Fibroblast of lung (primary cell): ENCODE results near the gene TMEM98.

Experiments used
- CTCF ChIP-seq, 2 donors: IDR thresholded peaks in 1 of 2; conservative IDR thresholded peaks in 1 of 2; 1 replicate in 1 of 2; 2 replicates in 1 of 2; pipeline ENCODE4 v1.5.1; 2011 to 2012; ENCODE audit warnings: low read length in 2 of 2, control low read depth in 1 of 2, inconsistent platforms in 1 of 2, low read depth in 1 of 2, mild to moderate bottlenecking in 1 of 2
- EZH2 ChIP-seq: IDR thresholded peaks from 2 replicates; pipeline ENCODE4 v1.5.1; 2012; ENCODE audit warnings: low read length, control low read depth, mild to moderate bottlenecking; ENCODE audit errors: missing control alignments

GRCh38 chr17:32956240-32956970 lies 28.5 kb downstream of the TMEM98 start:
- TF ChIP-seq CTCF (conservative IDR thresholded peaks at IDR 0.05 in 1 of 2, IDR thresholded peaks at IDR 0.05 in 1 of 2; ENCODE audit: low read depth in 1 of 2, low read length in 2 of 2) (no peak), EZH2 (no peak)
